Gastrocnemius medialis (tissue), 4 donors: Measurements from ENCODE around the gene SLC25A18. TPM values are rescaled to one million over a fixed set of nuclear protein-coding genes. Genes with fewer than 3 reads are reported as not detected.
A peak's percentile ranks its signal among the peaks of the same experiment; 100 is the strongest.

Experiments used
- ATAC-seq, 2 donors: fragments of 150-250 bp; one replicate each; pipeline ENCODE4 v1.9.1; 2016
- DNase-seq, 2 donors: peaks; one replicate each; pipeline ENCODE4 v3.0.0-alpha.2; 2019
- H3K27ac ChIP-seq, 4 donors: fragments of 200-600 bp; sonication (generic); 1 replicate in 1 of 4; 2 replicates in 3 of 4; pipeline ENCODE4 v1.5.1; 2016 to 2018; ENCODE audit warnings: mild to moderate bottlenecking in 2 of 4, moderate library complexity in 1 of 4
- H3K27me3 ChIP-seq, 3 donors: fragments of 200-600 bp; sonication (generic) in 2 of 3; 1 replicate in 1 of 3; 2 replicates in 2 of 3; pipeline versions ENCODE4 v1.5.1 to v1.6.0; 2016 to 2019; ENCODE audit warnings: mild to moderate bottlenecking in 1 of 3, moderate library complexity in 1 of 3
- H3K36me3 ChIP-seq, 2 donors: fragments of 200-600 bp; sonication (generic) in 1 of 2; one replicate each; pipeline ENCODE4 v1.5.1; 2017 to 2018
- H3K4me1 ChIP-seq, 2 donors: fragments of 200-600 bp; sonication (generic) in 1 of 2; one replicate each; pipeline ENCODE4 v1.5.1; 2016 to 2017; ENCODE audit warnings: mild to moderate bottlenecking in 2 of 2
- H3K4me3 ChIP-seq, 4 donors: fragments of 200-600 bp; sonication (generic) in 3 of 4; 1 replicate in 1 of 4; 2 replicates in 3 of 4; pipeline ENCODE4 v1.5.1; 2016 to 2019; ENCODE audit warnings: mild to moderate bottlenecking in 2 of 4
- H3K9me3 ChIP-seq, 3 donors: fragments of 200-600 bp; sonication (generic) in 2 of 3; 1 replicate in 1 of 3; 2 replicates in 2 of 3; pipeline ENCODE4 v1.5.1; 2016 to 2019
- POLR2A ChIP-seq, 2 donors: fragments of 450-650 bp; IDR thresholded peaks; one replicate each; pipeline ENCODE4 v1.6.1; 2017; ENCODE audit warnings: antibody characterized with exemption in 2 of 2, mild to moderate bottlenecking in 2 of 2, moderate library complexity in 2 of 2
- in situ Hi-C, 4 donors: fragments of 200-750 bp; cut with MboI; loops; one replicate each; pipeline versions ENCODE4 v1.15.0 to v1.8.0; 2017; ENCODE audit warnings: low sequenced_read_pairs in 4 of 4
- intact Hi-C: fragments of 100-400 bp; cut with DNase I; formaldehyde crosslinking; loops from one replicate; pipeline ENCODE4 v1.15.1; 2023; ENCODE audit warnings: low total_unique reads
- total RNA-seq, 4 donors: library from RNA; depleted of rRNA; stranded (reverse); fragments of >200 nt; gene quantifications; one replicate each; pipeline versions ENCODE4 v1.1.0 to v1.2.3, GENCODE V29; 2016
- TF ChIP-seq, protein P1 (sequence below), 5 experiments: fragments of 450-650 bp in 3 of 5; fragments of 200-600 bp in 2 of 5; sonication (generic) in 2 of 5; IDR thresholded peaks in 4 of 5; conservative IDR thresholded peaks in 1 of 5; 1 replicate in 4 of 5; 2 replicates in 1 of 5; pipeline ENCODE4 v1.5.1; 2016 to 2019; ENCODE audit warnings: antibody characterized with exemption in 5 of 5, mild to moderate bottlenecking in 3 of 5, moderate library complexity in 3 of 5

SLC25A18 gene
- total RNA-seq, 4 donors from 2014 or later: 9.3 to 22.2 (median 13.3) TPM

DNA sequence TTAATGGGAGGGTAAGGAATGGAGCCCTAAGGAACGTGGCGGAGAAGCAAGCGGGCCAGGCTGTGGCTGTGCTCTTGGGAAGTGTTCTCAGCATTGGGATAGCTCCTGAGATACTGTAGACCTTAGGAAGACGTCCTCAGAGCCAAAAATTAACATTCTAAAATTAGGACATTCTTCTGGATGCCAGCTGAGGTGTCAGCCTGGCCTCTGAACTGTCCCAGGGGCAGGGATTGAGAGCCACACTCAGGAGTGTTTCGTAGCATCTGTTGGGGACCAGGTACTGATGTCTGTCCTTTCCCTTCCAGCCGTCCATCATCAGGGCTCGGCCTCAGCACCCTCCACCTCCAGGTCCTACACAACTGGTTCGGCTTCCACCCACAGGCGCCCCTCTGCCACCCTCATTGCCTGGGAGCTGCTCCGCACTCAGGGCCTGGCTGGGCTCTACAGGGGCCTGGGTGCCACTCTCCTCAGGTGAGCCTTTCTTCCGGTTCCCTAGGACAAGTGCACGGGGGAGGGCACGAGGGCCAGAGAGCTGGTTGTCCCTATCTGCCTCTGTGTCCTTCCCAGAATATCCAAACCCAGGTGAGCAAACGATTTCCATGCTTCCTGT lies 23.6 kb downstream of the SLC25A18 start:
- peaks cover 4 to 5% of the 10 kb centered on the region in 2 donors for H3K4me1 ChIP-seq
- H3K27me3 ChIP-seq: no peaks in the 10 kb centered on the region
- intact Hi-C loops (no loop called here), in situ Hi-C loops (no loop called here)
- peak overlapping the region in 1 of 4 donors; percentile 38 for H3K27ac ChIP-seq
- H3K4me3 ChIP-seq: no peak overlapping the region
- DNase-seq (no peak), ATAC-seq (peak; percentile 20 to 22)
- H3K9me3 ChIP-seq: no peaks in the 10 kb centered on the region
- peaks cover 0 to 47% of the 10 kb centered on the region in 2 donors for H3K36me3 ChIP-seq
- TF ChIP-seq POLR2A (IDR thresholded peaks at IDR 0.05): no peak
- TF ChIP-seq, protein P1, sequence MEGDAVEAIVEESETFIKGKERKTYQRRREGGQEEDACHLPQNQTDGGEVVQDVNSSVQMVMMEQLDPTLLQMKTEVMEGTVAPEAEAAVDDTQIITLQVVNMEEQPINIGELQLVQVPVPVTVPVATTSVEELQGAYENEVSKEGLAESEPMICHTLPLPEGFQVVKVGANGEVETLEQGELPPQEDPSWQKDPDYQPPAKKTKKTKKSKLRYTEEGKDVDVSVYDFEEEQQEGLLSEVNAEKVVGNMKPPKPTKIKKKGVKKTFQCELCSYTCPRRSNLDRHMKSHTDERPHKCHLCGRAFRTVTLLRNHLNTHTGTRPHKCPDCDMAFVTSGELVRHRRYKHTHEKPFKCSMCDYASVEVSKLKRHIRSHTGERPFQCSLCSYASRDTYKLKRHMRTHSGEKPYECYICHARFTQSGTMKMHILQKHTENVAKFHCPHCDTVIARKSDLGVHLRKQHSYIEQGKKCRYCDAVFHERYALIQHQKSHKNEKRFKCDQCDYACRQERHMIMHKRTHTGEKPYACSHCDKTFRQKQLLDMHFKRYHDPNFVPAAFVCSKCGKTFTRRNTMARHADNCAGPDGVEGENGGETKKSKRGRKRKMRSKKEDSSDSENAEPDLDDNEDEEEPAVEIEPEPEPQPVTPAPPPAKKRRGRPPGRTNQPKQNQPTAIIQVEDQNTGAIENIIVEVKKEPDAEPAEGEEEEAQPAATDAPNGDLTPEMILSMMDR (IDR thresholded peaks at IDR 0.05 in 4 of 5, conservative IDR thresholded peaks at IDR 0.05 in 1 of 5): no peak

DNA sequence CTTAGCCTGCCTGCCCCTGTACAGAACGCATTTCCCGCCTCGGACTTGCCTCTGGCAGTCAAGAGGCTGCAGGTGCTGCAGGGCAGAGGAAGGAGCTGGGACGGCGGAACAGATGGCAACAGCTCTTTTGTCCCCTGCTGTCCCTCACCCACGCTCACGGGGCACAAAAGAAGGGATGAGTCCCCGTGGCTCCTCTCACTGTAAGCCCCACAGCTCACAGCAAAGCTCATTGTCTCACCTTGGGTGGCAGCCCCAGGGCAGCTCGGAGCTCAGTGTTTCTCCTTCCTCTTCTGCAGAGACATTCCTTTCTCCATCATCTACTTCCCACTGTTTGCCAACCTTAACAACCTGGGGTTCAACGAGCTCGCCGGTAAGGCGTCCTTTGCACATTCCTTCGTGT lies 24.3 kb downstream of the SLC25A18 start:
- no peaks in the 10 kb centered on the region for H3K9me3 ChIP-seq
- intact Hi-C loops: no loop called here
- peaks cover 4 to 5% of the 10 kb centered on the region in 2 donors for H3K4me1 ChIP-seq
- H3K27me3 ChIP-seq: no peaks in the 10 kb centered on the region
- in situ Hi-C loops: no loop called here
- TF ChIP-seq POLR2A (IDR thresholded peaks at IDR 0.05): no peak
- TF ChIP-seq, protein P1 (IDR thresholded peaks at IDR 0.05 in 4 of 5, conservative IDR thresholded peaks at IDR 0.05 in 1 of 5): no peak
- H3K4me3 ChIP-seq: no peak overlapping the region
- peaks cover 4 to 54% of the 10 kb centered on the region in 2 donors for H3K36me3 ChIP-seq
- DNase-seq (no peak), ATAC-seq (peak in 1 of 2 donors; percentile 4)
- H3K27ac ChIP-seq: no peak overlapping the region

DNA sequence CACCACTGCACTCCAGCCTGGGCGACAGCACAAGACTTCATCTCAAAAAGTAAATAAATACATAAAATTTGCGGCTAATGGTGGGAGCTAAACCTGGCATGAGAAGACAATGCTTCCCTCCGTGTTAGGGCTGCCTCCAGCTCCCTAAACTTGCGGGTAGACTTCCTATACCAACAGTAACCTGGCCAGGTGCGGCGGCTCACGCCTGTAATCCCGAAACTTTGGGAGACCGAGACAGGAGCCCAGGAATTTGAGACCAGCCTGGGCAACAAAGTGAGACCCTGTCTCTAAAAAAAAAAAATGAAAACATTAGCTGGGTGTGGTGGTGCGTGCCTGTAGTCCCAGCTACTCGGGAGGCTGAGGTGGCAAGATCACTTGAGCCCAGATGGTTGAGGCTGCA lies 25.3 kb downstream of the SLC25A18 start:
- ATAC-seq (no peak), DNase-seq (no peak)
- in situ Hi-C loops: no loop called here
- Histone ChIP-seq H3K27me3 (no peaks in the 10 kb centered on the region), H3K9me3 (no peaks in the 10 kb centered on the region), H3K4me1 (peaks cover 4 to 5% of the 10 kb centered on the region in 2 donors), H3K27ac (no peak overlapping the region), H3K4me3 (no peak overlapping the region), H3K36me3 (peaks cover 4 to 63% of the 10 kb centered on the region in 2 donors)
- intact Hi-C loops: no loop called here
- TF ChIP-seq POLR2A (IDR thresholded peaks at IDR 0.05): no peak
- TF ChIP-seq, protein P1 (IDR thresholded peaks at IDR 0.05 in 4 of 5, conservative IDR thresholded peaks at IDR 0.05 in 1 of 5): no peak

DNA sequence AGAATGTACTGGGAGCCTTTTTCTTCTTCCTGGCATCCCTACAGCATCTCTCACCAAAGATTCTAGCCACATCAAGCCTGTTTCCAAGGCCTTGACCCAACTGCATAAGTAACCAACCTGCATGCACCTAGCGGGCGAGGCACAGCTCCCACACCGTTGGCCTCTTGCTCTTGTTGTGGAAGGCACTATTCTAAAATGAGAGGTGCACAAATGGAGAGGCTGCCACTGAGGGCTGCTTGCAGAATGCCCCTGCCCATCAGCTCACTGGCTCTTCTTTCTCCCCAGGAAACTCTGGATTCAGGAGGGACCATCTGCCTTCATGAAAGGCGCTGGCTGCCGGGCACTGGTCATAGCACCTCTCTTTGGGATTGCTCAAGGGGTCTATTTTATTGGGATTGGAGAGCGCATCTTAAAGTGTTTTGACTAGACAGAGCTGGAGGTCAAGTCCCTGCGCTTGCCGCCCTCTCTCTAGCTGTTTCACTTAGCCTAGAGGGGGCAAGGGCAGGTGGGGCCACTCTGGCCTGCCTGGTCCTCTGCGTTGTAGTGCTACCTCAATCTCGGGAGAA lies 26.6 kb downstream of the SLC25A18 start:
- H3K27me3 ChIP-seq: no peaks in the 10 kb centered on the region
- in situ Hi-C loops (no loop called here), intact Hi-C loops (no loop called here)
- peaks cover 4 to 5% of the 10 kb centered on the region in 2 donors for H3K4me1 ChIP-seq
- peaks cover 4 to 70% of the 10 kb centered on the region in 2 donors for H3K36me3 ChIP-seq
- peak overlapping the region in 2 of 4 donors; percentile 22 to 33 for H3K27ac ChIP-seq
- DNase-seq (no peak), ATAC-seq (no peak)
- TF ChIP-seq, protein P1 (IDR thresholded peaks at IDR 0.05 in 4 of 5, conservative IDR thresholded peaks at IDR 0.05 in 1 of 5): no peak
- TF ChIP-seq POLR2A (IDR thresholded peaks at IDR 0.05): no peak
- H3K9me3 ChIP-seq: no peaks in the 10 kb centered on the region
- H3K4me3 ChIP-seq: no peak overlapping the region
